GM23338 (cell line): Measurements from ENCODE around the gene PRKAG1. TPM values are rescaled to one million over a fixed set of nuclear protein-coding genes. Genes with fewer than 3 reads are reported as not detected.

Experiments used
- ATAC-seq: fragments of 200-7000 bp; cut with Tn5 transposase; 3 replicates; pipeline ENCODE4 v1.9.1; 2020
- DNase-seq: peaks from one replicate; pipeline ENCODE4 v3.0.0-alpha.2; 2015; ENCODE audit warnings: low spot score
- H2AFZ ChIP-seq: fragments of 200-600 bp; sonication (generic); 2 replicates; pipeline ENCODE4 v1.8.0; 2016; ENCODE audit warnings: antibody characterized with exemption, mild to moderate bottlenecking, moderate library complexity
- H3F3A ChIP-seq: fragments of 200-600 bp; sonication (generic); replicated peaks from 2 replicates; pipeline ENCODE4 v1.8.0; 2017; ENCODE audit warnings: antibody characterized with exemption, mixed run types, low read depth
- H3K27ac ChIP-seq: fragments of 200-600 bp; sonication (generic); 2 replicates; pipeline ENCODE4 v1.6.1; 2016; ENCODE audit warnings: low read depth
- H3K27me3 ChIP-seq: fragments of 200-600 bp; sonication (generic); 2 replicates; pipeline ENCODE4 v1.8.0; 2016; ENCODE audit warnings: mild to moderate bottlenecking, mixed run types, moderate library complexity; ENCODE audit not compliant: insufficient read depth
- H3K36me3 ChIP-seq: fragments of 200-600 bp; sonication (generic); 2 replicates; pipeline ENCODE4 v1.8.0; 2016; ENCODE audit warnings: mild to moderate bottlenecking; ENCODE audit not compliant: insufficient read depth
- H3K4me1 ChIP-seq: fragments of 200-600 bp; sonication (generic); 2 replicates; pipeline ENCODE4 v1.8.0; 2016; ENCODE audit warnings: mild to moderate bottlenecking, moderate library complexity; ENCODE audit not compliant: insufficient read depth
- H3K4me2 ChIP-seq: fragments of 200-600 bp; sonication (generic); 2 replicates; pipeline ENCODE4 v1.7.1; 2017; ENCODE audit warnings: mixed run types
- H3K4me3 ChIP-seq: fragments of 200-600 bp; sonication (generic); 2 replicates; pipeline ENCODE4 v1.6.1; 2016; ENCODE audit warnings: mixed run types
- H3K79me2 ChIP-seq: fragments of 200-600 bp; sonication (generic); replicated peaks from 2 replicates; pipeline ENCODE4 v1.8.0; 2017; ENCODE audit warnings: mild to moderate bottlenecking; ENCODE audit not compliant: insufficient read depth
- H3K9me2 ChIP-seq: fragments of 200-600 bp; sonication (generic); 2 replicates; pipeline ENCODE4 v1.8.0; 2017; ENCODE audit not compliant: insufficient read depth
- H4K20me1 ChIP-seq: fragments of 200-600 bp; sonication (generic); replicated peaks from 2 replicates; pipeline ENCODE4 v1.8.0; 2017; ENCODE audit warnings: mild to moderate bottlenecking; ENCODE audit not compliant: insufficient read depth
- H3K27ac Mint-ChIP-seq: 2 replicates; pipeline ENCODE4 v1.8.0; 2020; ENCODE audit warnings: inconsistent platforms, mild to moderate bottlenecking, moderate library complexity, mixed read lengths
- H3K27me3 Mint-ChIP-seq: 3 replicates; pipeline ENCODE4 v1.8.0; 2022; ENCODE audit warnings: low read depth, mild to moderate bottlenecking, moderate library complexity, mixed read lengths, inconsistent platforms; ENCODE audit not compliant: insufficient read depth, poor library complexity
- H3K36me3 Mint-ChIP-seq: 3 replicates; pipeline ENCODE4 v1.8.0; 2021; ENCODE audit warnings: low read depth, mild to moderate bottlenecking, inconsistent platforms, moderate library complexity, mixed read lengths
- H3K4me1 Mint-ChIP-seq: 3 replicates; pipeline ENCODE4 v1.8.0; 2020; ENCODE audit warnings: mild to moderate bottlenecking, inconsistent platforms, mixed read lengths
- H3K4me3 Mint-ChIP-seq: 3 replicates; pipeline ENCODE4 v1.8.0; 2021; ENCODE audit warnings: moderate library complexity, mild to moderate bottlenecking, inconsistent platforms, mixed read lengths
- H3K9me3 Mint-ChIP-seq: 3 replicates; pipeline ENCODE4 v1.8.0; 2020; ENCODE audit warnings: moderate library complexity, mild to moderate bottlenecking, inconsistent platforms, mixed read lengths
- JUNB ChIP-seq: IDR thresholded peaks from one replicate; pipeline ENCODE4 v1.6.1; 2016; ENCODE audit warnings: antibody characterized with exemption; ENCODE audit not compliant: unreplicated experiment
- NANOG ChIP-seq: IDR thresholded peaks from 2 replicates; pipeline ENCODE4 v1.6.1; 2016; ENCODE audit warnings: antibody characterized with exemption, borderline replicate concordance
- POLR2AphosphoS5 ChIP-seq: IDR thresholded peaks from 2 replicates; pipeline ENCODE4 v1.6.1; 2016; ENCODE audit warnings: antibody characterized with exemption, low read depth
- ZNF331 ChIP-seq: fragments of 250-450 bp; sonication (Bioruptor Pico); IDR thresholded peaks from 2 replicates; pipeline ENCODE4 v1.5.0; 2020; ENCODE audit warnings: low read depth, mild to moderate bottlenecking, moderate library complexity
- ZNF462 ChIP-seq: fragments of 250-450 bp; sonication (Bioruptor Pico); IDR thresholded peaks from 2 replicates; pipeline ENCODE4 v1.5.0; 2020; ENCODE audit warnings: mild to moderate bottlenecking, moderate library complexity
- polyA plus RNA-seq: library from polyadenylated mRNA; unstranded; fragments of >200 nt; fragmentation: Nextera tagmentation; extraction: Ambion mirVana; gene quantifications from 2 replicates; pipeline ENCODE4 v1.2.1, GENCODE V29; 2016
- total RNA-seq: library from RNA; depleted of rRNA; stranded (reverse); fragments of >200 nt; shearing (Covaris generic); gene quantifications from 2 replicates; pipeline ENCODE4 v1.2.3, GENCODE V29; 2014

PRKAG1 gene
- total and polyA plus RNA-seq, 2 experiments from 2014 or later = 19.9 to 35.4 TPM

GRCh38 chr12:49023812-49024211, 5.2 kb upstream of the PRKAG1 start (continued):
- TF ChIP-seq ZNF462 (CRISPR knock-in tag) = no peak
- no peak for TF ChIP-seq POLR2AphosphoS5
- TF ChIP-seq ZNF331 = no peak
- TF ChIP-seq JUNB = no peak

- Mint-ChIP-seq H3K36me3 (peaks cover 62% of the 10 kb centered on the region), H3K4me3 (no peak overlapping the region), H3K9me3 (no peaks in the 10 kb centered on the region), H3K27me3 (peaks cover 7% of the 10 kb centered on the region), H3K27ac (no peak overlapping the region), H3K4me1 (peaks cover 16% of the 10 kb centered on the region; the same call in 2 of the 3 replicates)
- no peaks in the 10 kb centered on the region for H3K27me3 ChIP-seq
- no peak for ATAC-seq
- H3K27ac ChIP-seq = no peak overlapping the region
- no peaks in the 10 kb centered on the region for H3K9me2 ChIP-seq
- TF ChIP-seq NANOG = no peak
- peaks cover 40% of the 10 kb centered on the region for H3K36me3 ChIP-seq
- H2AFZ ChIP-seq = no peak overlapping the region
- no peaks in the 10 kb centered on the region for H3K79me2 ChIP-seq
- no peak overlapping the region for H3K4me2 ChIP-seq
- DNase-seq = no peak
- peaks cover 13% of the 10 kb centered on the region; the same call in 1 of the 2 replicates for H3F3A ChIP-seq
- H3K4me1 ChIP-seq = peaks cover 2% of the 10 kb centered on the region; the same call in 1 of the 2 replicates
- H3K4me3 ChIP-seq = no peak overlapping the region
- H4K20me1 ChIP-seq = peaks cover 15% of the 10 kb centered on the region
Observed at GRCh38 chr12:49022558-49023178, 4.1 kb upstream of the PRKAG1 start.
